Lung (tissue), 12 donors: ENCODE data around the gene OPCML. TPM values are rescaled to one million over a fixed set of nuclear protein-coding genes. Genes with fewer than 3 reads are reported as not detected.

Experiments
- ATAC-seq: fragments of 200-7000 bp; cut with Tn5 transposase; one replicate; pipeline ENCODE4 v1.9.1; 2020; ENCODE audit warnings: moderate number of reproducible peaks; ENCODE audit not compliant: insufficient read depth, low FRiP score
- DNase-seq, 3 donors: peaks; one replicate each; pipeline ENCODE4 v3.0.0-alpha.2; 2013 to 2017
- H3K27ac ChIP-seq, 2 donors: one replicate each; pipeline ENCODE4 v1.5.1; 2013; ENCODE audit warnings: mild to moderate bottlenecking in 2 of 2, moderate library complexity in 2 of 2, control low read depth in 1 of 2, inconsistent platforms in 1 of 2, low read depth in 1 of 2, low read length in 1 of 2
- H3K27me3 ChIP-seq, 3 donors: one replicate each; pipeline ENCODE4 v1.5.1; 2013; ENCODE audit warnings: low read length in 2 of 3; ENCODE audit not compliant: control insufficient read depth in 3 of 3, insufficient read depth in 3 of 3
- H3K36me3 ChIP-seq, 4 donors: one replicate each; pipeline ENCODE4 v1.5.1; 2013; ENCODE audit warnings: low read length in 4 of 4, mild to moderate bottlenecking in 1 of 4, moderate library complexity in 1 of 4; ENCODE audit not compliant: control insufficient read depth in 4 of 4, insufficient read depth in 4 of 4
- H3K4me1 ChIP-seq, 5 donors: one replicate each; pipeline ENCODE4 v1.5.1; 2013; ENCODE audit warnings: low read length in 5 of 5, mild to moderate bottlenecking in 2 of 5, moderate library complexity in 1 of 5; ENCODE audit not compliant: control insufficient read depth in 5 of 5, insufficient read depth in 5 of 5
- H3K4me3 ChIP-seq: one replicate; pipeline ENCODE4 v1.5.1; 2013; ENCODE audit warnings: mild to moderate bottlenecking, control low read depth, moderate library complexity
- H3K9ac ChIP-seq, 2 donors: one replicate each; pipeline ENCODE4 v1.5.1; 2013; ENCODE audit warnings: low read length in 2 of 2, control low read depth in 1 of 2; ENCODE audit not compliant: insufficient read depth in 1 of 2
- H3K9me3 ChIP-seq, 4 donors: one replicate each; pipeline ENCODE4 v1.5.1; 2013; ENCODE audit warnings: low read length in 3 of 4, mild to moderate bottlenecking in 1 of 4, moderate library complexity in 1 of 4; ENCODE audit not compliant: control insufficient read depth in 4 of 4, insufficient read depth in 3 of 4
- CTCF ChIP-seq: IDR thresholded peaks from 2 replicates; pipeline ENCODE4 v1.5.1; 2012; ENCODE audit warnings: mild to moderate bottlenecking; ENCODE audit errors: control extremely low read depth, extremely low read depth
- WGBS, 2 donors: extraction: QIAGEN DNeasy Blood & Tissue Kit; methylation state at CpG; one replicate each; pipeline ENCODE4 v1.1.7; 2013; 5-methylcytosine and 5-hydroxymethylcytosine counted together
- polyA plus RNA-seq, 2 donors: library from polyadenylated mRNA; stranded (reverse); fragments of 200-250 nt; gene quantifications; one replicate each; pipeline ENCODE4 v1.2.1, GENCODE V29; 2013
- total RNA-seq, 2 donors: library from RNA; depleted of rRNA in 1 of 2; stranded (reverse); fragments of >200 nt in 1 of 2; gene quantifications; one replicate each; pipeline ENCODE4 v1.2.1, GENCODE V29; 2014 to 2021
- donor health status: control.
- donor health status: control.
- donor health status: Bipolar disorder and iron deficiency.
- donor health status: healthy.
- donor health status: DM: yes; HTN: yes; CAD: no.

OPCML gene
- total and polyA plus RNA-seq, 4 donors: 0.49 to 0.74 TPM; not detected in 2

GRCh38 chr11:132402071-132402684 is 1130.1 kb downstream of the OPCML start:
- Histone ChIP-seq H3K9ac (no peak overlapping the region), H3K36me3 (no peaks in the 10 kb centered on the region), H3K9me3 (peaks cover 0 to 3% (median 0%) of the 10 kb centered on the region in 4 donors), H3K4me3 (no peak overlapping the region), H3K4me1 (no peaks in the 10 kb centered on the region), H3K27ac (no peak overlapping the region), H3K27me3 (peaks cover 0 to 9% (median 8%) of the 10 kb centered on the region in 3 donors)
- ATAC-seq: no peak
- TF ChIP-seq CTCF: no peak
- 19 to 20% methylated on average over 8 of the region's 8 CpGs for WGBS, 2 donors
- peak; percentile 40 to 48 (median 42) for DNase-seq

DNA sequence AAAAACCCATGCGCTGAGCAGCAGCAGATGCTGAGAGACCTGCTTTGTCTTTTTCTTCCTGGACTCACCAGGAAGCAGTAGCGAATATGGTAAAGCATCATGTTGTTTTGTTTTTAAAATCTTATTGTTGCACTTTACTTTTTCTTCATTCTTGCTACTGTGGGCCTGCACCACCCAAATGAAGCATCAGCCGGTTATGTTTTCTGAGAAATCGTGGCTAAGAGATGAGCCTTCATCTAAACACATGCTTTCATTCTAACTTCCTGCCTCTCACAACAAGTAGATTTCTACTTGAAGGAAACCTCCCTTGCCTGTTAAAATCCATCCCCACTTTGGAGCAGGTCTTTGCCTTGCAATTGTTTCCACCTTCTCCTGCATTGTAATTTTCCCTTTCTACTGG is 1136.0 kb downstream of the OPCML start:
- Histone ChIP-seq H3K9me3 (peaks cover 0 to 3% (median 0%) of the 10 kb centered on the region in 4 donors), H3K27ac (no peak overlapping the region), H3K4me1 (no peaks in the 10 kb centered on the region), H3K27me3 (peaks cover 0 to 11% (median 7%) of the 10 kb centered on the region in 3 donors), H3K36me3 (no peaks in the 10 kb centered on the region), H3K9ac (no peak overlapping the region), H3K4me3 (no peak overlapping the region)
- WGBS, 2 donors: 84 to 85% methylated on average over 4 of the region's 4 CpGs
- no peak for TF ChIP-seq CTCF
- DNase-seq: no peak
- no peak for ATAC-seq

DNA sequence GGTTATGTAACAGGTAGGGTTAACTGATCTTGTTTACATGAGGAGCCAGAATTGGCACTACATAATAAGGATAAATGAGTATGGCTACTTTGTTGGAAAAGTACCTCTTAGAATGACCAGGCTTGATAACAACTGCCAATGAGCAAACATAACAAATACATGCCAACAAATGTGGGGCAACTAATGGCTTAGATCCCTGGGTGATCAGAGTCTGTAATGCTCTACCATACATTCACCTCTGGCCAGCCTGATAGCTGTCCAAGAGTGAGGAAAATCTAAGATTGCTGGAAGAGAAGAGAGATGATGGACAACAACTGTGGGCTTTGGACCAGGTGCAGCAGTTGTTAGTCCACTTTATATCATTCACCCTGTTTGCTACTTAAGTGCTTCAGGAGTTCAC is 1136.9 kb downstream of the OPCML start:
- Histone ChIP-seq H3K27me3 (peaks cover 0 to 3% (median 3%) of the 10 kb centered on the region in 3 donors), H3K9ac (no peak overlapping the region), H3K4me3 (no peak overlapping the region), H3K4me1 (no peaks in the 10 kb centered on the region), H3K27ac (no peak overlapping the region), H3K36me3 (no peaks in the 10 kb centered on the region), H3K9me3 (peaks cover 0 to 3% (median 0%) of the 10 kb centered on the region in 4 donors)
- no peak for TF ChIP-seq CTCF
- no peak for DNase-seq
- ATAC-seq: no peak

GRCh38 chr11:132379540-132379939 is 1152.8 kb downstream of the OPCML start:
- TF ChIP-seq CTCF: no peak
- ATAC-seq: no peak
- Histone ChIP-seq H3K4me3 (no peak overlapping the region), H3K27ac (no peak overlapping the region), H3K27me3 (no peaks in the 10 kb centered on the region), H3K4me1 (no peaks in the 10 kb centered on the region), H3K9ac (no peak overlapping the region), H3K9me3 (peaks cover 0 to 12% (median 0%) of the 10 kb centered on the region in 4 donors), H3K36me3 (no peaks in the 10 kb centered on the region)
- no peak for DNase-seq
- 93 to 94% methylated on average over 3 of the region's 3 CpGs for WGBS, 2 donors
